Epithelial cell of proximal tubule (primary cell): ENCODE results near the gene INVS. TPM values are rescaled to one million over a fixed set of nuclear protein-coding genes. Genes with fewer than 3 reads are reported as not detected.
"Not testable (repeated sequence)": the region's sequence is repeated elsewhere in the genome, so short reads cannot be mapped to it uniquely, and the experiment has no call there.

Source experiments
- DNase-seq: peaks from one replicate; pipeline ENCODE4 v3.0.0-alpha.2; 2011; ENCODE audit warnings: low read depth
- H3K4me3 ChIP-seq: 2 replicates; pipeline ENCODE4 v1.5.1; 2011; ENCODE audit warnings: low read depth, mild to moderate bottlenecking, low read length
- total RNA-seq: library from RNA; depleted of rRNA; stranded (reverse); fragments of >200 nt; gene quantifications from 2 replicates; pipeline ENCODE4 v1.2.3, GENCODE V29; 2015
- TF ChIP-seq, protein P1 (sequence below): conservative IDR thresholded peaks from 2 replicates; pipeline ENCODE4 v1.5.1; 2012; ENCODE audit warnings: low read depth, mild to moderate bottlenecking, low read length

The INVS gene
- total RNA-seq, 1 donor from 2014 or later = 9.1 TPM

DNA sequence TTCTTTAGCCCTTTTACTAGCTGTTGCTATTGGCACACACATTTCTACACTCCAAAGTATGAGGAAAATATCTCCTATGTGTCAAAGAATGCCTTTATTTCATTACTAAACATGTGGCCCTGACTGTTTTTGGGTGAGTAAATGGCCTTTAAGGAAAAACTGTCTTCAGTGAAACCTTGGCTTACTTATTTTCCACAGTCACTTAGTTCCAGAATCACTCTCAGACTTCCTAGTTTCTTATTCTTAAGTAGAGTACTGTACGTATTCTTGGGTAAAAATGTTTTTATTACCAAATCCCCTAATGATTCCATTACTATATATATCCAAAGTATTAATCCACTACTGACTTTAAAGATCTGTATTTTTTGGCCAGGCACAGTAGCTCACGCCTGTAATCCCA is 27.8 kb upstream of the INVS start:
- no peak for DNase-seq
- TF ChIP-seq, protein P1, sequence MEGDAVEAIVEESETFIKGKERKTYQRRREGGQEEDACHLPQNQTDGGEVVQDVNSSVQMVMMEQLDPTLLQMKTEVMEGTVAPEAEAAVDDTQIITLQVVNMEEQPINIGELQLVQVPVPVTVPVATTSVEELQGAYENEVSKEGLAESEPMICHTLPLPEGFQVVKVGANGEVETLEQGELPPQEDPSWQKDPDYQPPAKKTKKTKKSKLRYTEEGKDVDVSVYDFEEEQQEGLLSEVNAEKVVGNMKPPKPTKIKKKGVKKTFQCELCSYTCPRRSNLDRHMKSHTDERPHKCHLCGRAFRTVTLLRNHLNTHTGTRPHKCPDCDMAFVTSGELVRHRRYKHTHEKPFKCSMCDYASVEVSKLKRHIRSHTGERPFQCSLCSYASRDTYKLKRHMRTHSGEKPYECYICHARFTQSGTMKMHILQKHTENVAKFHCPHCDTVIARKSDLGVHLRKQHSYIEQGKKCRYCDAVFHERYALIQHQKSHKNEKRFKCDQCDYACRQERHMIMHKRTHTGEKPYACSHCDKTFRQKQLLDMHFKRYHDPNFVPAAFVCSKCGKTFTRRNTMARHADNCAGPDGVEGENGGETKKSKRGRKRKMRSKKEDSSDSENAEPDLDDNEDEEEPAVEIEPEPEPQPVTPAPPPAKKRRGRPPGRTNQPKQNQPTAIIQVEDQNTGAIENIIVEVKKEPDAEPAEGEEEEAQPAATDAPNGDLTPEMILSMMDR = no peak
- no peak overlapping the region for H3K4me3 ChIP-seq

GRCh38 chr9:100072805-100073204 is 26.2 kb upstream of the INVS start:
- no peak overlapping the region for H3K4me3 ChIP-seq
- no peak for DNase-seq
- TF ChIP-seq, protein P1 = no peak

DNA sequence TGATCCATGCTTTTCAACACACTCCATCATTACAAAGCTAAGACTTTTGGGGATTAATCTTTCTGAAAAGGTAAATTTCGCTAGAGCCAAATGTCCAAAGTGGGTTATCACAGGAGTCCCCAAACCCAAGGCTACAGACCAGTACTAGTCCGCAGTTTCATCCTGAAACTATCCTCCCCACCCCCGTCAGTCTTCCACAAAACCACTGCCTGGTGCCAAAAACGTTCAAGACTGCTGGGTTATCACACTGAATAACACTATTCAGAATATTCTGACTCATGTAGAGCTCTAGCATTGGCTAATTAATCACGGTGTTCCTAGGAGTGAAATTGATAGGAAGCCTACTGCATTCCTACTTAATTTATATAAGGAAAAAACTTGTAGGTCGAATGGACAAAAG is 24.9 kb upstream of the INVS start:
- TF ChIP-seq, protein P1 = no peak
- no peak for DNase-seq
- no peak overlapping the region for H3K4me3 ChIP-seq

GRCh38 chr9:100074989-100075388 is 24.1 kb upstream of the INVS start:
- TF ChIP-seq, protein P1 = no peak
- no peak for DNase-seq
- H3K4me3 ChIP-seq = no peak overlapping the region

- DNase-seq, H3K4me3 ChIP-seq: not testable (repeated sequence)
These were observed 22.8 kb upstream of the INVS start for GRCh38 chr9:100076256-100076655.

GRCh38 chr9:100082782-100083181 is 16.3 kb upstream of the INVS start:
- no peak overlapping the region for H3K4me3 ChIP-seq
- DNase-seq = no peak
- TF ChIP-seq, protein P1 = no peak

GRCh38 chr9:100083448-100084127 is 15.5 kb upstream of the INVS start:
- DNase-seq = no peak
- H3K4me3 ChIP-seq = no peak overlapping the region
- TF ChIP-seq, protein P1 = no peak
